Activated CD8-positive, alpha-beta memory T cell treated with anti-CD3 and anti-CD28 coated beads for 24 hours (primary cell): Measurements from ENCODE around the gene CCDC87.
"Not testable (repeated sequence)": the region's sequence is repeated elsewhere in the genome, so short reads cannot be mapped to it uniquely, and the experiment has no call there.

ENCODE experiments used
- DNase-seq: peaks from one replicate; pipeline ENCODE4 v3.0.0-alpha.2; 2020

Gene CCDC87

GRCh38 chr11:66592457-66593302, at the start of gene CCDC87, which contains the start of gene CCS:
Gene CCDC87, minus strand, starts transcription at chr11:66593063. Its CDS starts 48 bp downstream, at chr11:66593015.
Gene CCS, plus strand, starts transcription at chr11:66593185. Its CDS starts 77 bp downstream, at chr11:66593262.
- DNase-seq: peak; percentile 99

- no peak for DNase-seq
Measured at GRCh38 chr11:66641834-66642233, 49.0 kb upstream of the CCDC87 start.

- not testable (repeated sequence) for DNase-seq
Measured at GRCh38 chr11:66639814-66640340, 47.0 kb upstream of the CCDC87 start.

- DNase-seq: no peak
Measured at GRCh38 chr11:66639066-66639813, 46.4 kb upstream of the CCDC87 start.

- peak; percentile 95 for DNase-seq
Measured at GRCh38 chr11:66638177-66639065, 45.6 kb upstream of the CCDC87 start, which contains the start of gene RBM4. Gene RBM4, plus strand, starts transcription at chr11:66638703. Its CDS starts 1,009 bp downstream, at chr11:66639712.

- no peak for DNase-seq
Measured at GRCh38 chr11:66637557-66638176, 44.8 kb upstream of the CCDC87 start.

GRCh38 chr11:66636411-66636810, 43.5 kb upstream of the CCDC87 start:
- DNase-seq: no peak

GRCh38 chr11:66632952-66633351, 40.1 kb upstream of the CCDC87 start:
- no peak for DNase-seq

GRCh38 chr11:66631883-66632282, 39.0 kb upstream of the CCDC87 start:
- no peak for DNase-seq

- no peak for DNase-seq
Measured at GRCh38 chr11:66629356-66629755, 36.5 kb upstream of the CCDC87 start.

GRCh38 chr11:66628061-66628603, 35.3 kb upstream of the CCDC87 start:
- no peak for DNase-seq

- no peak for DNase-seq
Measured at GRCh38 chr11:66626926-66627325, 34.1 kb upstream of the CCDC87 start.

- DNase-seq: no peak
Measured at GRCh38 chr11:66626382-66626781, 33.5 kb upstream of the CCDC87 start.

GRCh38 chr11:66625752-66626149, 32.9 kb upstream of the CCDC87 start:
- no peak for DNase-seq

- no peak for DNase-seq
Measured at GRCh38 chr11:66625041-66625751, 32.3 kb upstream of the CCDC87 start.

- DNase-seq: no peak
Measured at GRCh38 chr11:66624450-66624849, 31.6 kb upstream of the CCDC87 start.

- no peak for DNase-seq
Measured at GRCh38 chr11:66619080-66619554, 26.3 kb upstream of the CCDC87 start.

GRCh38 chr11:66617155-66617834, 24.4 kb upstream of the CCDC87 start:
- peak; percentile 64 for DNase-seq

GRCh38 chr11:66616379-66617154, 23.7 kb upstream of the CCDC87 start, which contains the start of gene RBM14:
Gene RBM14, plus strand, starts transcription at chr11:66616630. Its CDS starts 91 bp downstream, at chr11:66616721.
- peak; percentile 99 for DNase-seq
